HCT116 (cell line): ENCODE results near the gene IGFBP4. TPM values are rescaled to one million over a fixed set of nuclear protein-coding genes. Genes with fewer than 3 reads are reported as not detected.

Experiments used
- ATAC-seq: fragments of 200-7000 bp; cut with Tn5 transposase; 2 replicates; pipeline ENCODE4 v1.9.1; 2020; ENCODE audit warnings: mild to moderate bottlenecking, moderate library complexity
- BruUV-seq: library from RNA; stranded (reverse); fragments of 400-500 nt; replicated peaks from 2 replicates; lab custom pipeline; 2021; lab: Mats Ljungman, UMichigan
- CTCF ChIA-PET: fragments of 300-600 bp; sonication (Branson Sonifier 250); formaldehyde crosslinking; loops from one replicate; lab custom pipeline; 2021; ENCODE audit warnings: antibody characterized with exemption; lab: Charles Lee
- POLR2A ChIA-PET: fragments of 300-600, 350-600 bp; sonication (Branson Sonifier 250); formaldehyde crosslinking; loops from one replicate; lab custom pipeline; 2021; ENCODE audit warnings: antibody characterized with exemption; lab: Charles Lee
- RAD21 ChIA-PET, 2 experiments: fragments of 300-600 bp; sonication (Branson Sonifier 250); formaldehyde crosslinking; loops; one replicate each; lab custom pipeline; 2023; ENCODE audit warnings: low total read pairs in 2 of 2; ENCODE audit not compliant: uncharacterized antibody in 2 of 2, unreplicated experiment in 2 of 2, low non-redundant PET in 1 of 2; lab: Charles Lee
- DNase-seq: peaks from one replicate; pipeline ENCODE4 v3.0.0-alpha.2; 2010; ENCODE audit warnings: low read depth, low spot score
- H2AFZ ChIP-seq: fragments of 200-600 bp; shearing (Covaris generic), sonication (generic); 2 replicates; pipeline ENCODE4 v1.6.1; 2017; ENCODE audit warnings: low read depth, mixed run types, mixed read lengths, antibody characterized with exemption, low read length; ENCODE audit not compliant: poor library complexity, severe bottlenecking
- H3K27ac ChIP-seq: 2 replicates; pipeline ENCODE4 v1.5.1; 2012; ENCODE audit warnings: low read depth, low read length
- H3K27me3 ChIP-seq: fragments of 200-600 bp; sonication (generic); 2 replicates; pipeline ENCODE4 v1.6.1; 2016; ENCODE audit warnings: mixed run types, low read length, mixed read lengths; ENCODE audit not compliant: insufficient read depth
- H3K36me3 ChIP-seq, 2 experiments: fragments of 200-500 bp in 1 of 2; fragments of 200-600 bp in 1 of 2; sonication (Bioruptor generic) in 1 of 2; sonication (generic) in 1 of 2; 2 replicates each; pipeline versions ENCODE4 v1.5.1 to v1.6.1; 2014 to 2016; ENCODE audit warnings: low read length in 2 of 2, inconsistent platforms in 1 of 2, mixed read lengths in 1 of 2, mixed run types in 1 of 2; ENCODE audit not compliant: insufficient read depth in 2 of 2, control insufficient read depth in 1 of 2
- H3K4me1 ChIP-seq, 2 experiments: fragments of 200-600 bp in 1 of 2; sonication (generic) in 1 of 2; 2 replicates each; pipeline versions ENCODE4 v1.5.1 to v1.6.1; 2012 to 2017; ENCODE audit warnings: low read length in 2 of 2, inconsistent platforms in 1 of 2, mild to moderate bottlenecking in 1 of 2, mixed read lengths in 1 of 2, mixed run types in 1 of 2, moderate library complexity in 1 of 2; ENCODE audit not compliant: insufficient read depth in 2 of 2, control insufficient read depth in 1 of 2
- H3K4me2 ChIP-seq: fragments of 200-600 bp; sonication (generic); 2 replicates; pipeline ENCODE4 v1.6.1; 2017; ENCODE audit warnings: mixed run types, low read length, mixed read lengths
- H3K4me3 ChIP-seq, 2 experiments: fragments of 200-600 bp in 1 of 2; sonication (generic) in 1 of 2; replicated peaks in 1 of 2; 2 replicates each; pipeline ENCODE4 v1.5.1; 2011 to 2016; ENCODE audit warnings: low read length in 2 of 2, control low read depth in 1 of 2, low read depth in 1 of 2, mild to moderate bottlenecking in 1 of 2, mixed read lengths in 1 of 2, mixed run types in 1 of 2
- H3K79me2 ChIP-seq: fragments of 200-600 bp; sonication (generic); 2 replicates; pipeline ENCODE4 v1.6.1; 2017; ENCODE audit warnings: mild to moderate bottlenecking, mixed run types, low read length, moderate library complexity, mixed read lengths; ENCODE audit not compliant: insufficient read depth
- H3K9ac ChIP-seq: fragments of 200-600 bp; sonication (generic); 2 replicates; pipeline ENCODE4 v1.6.1; 2016; ENCODE audit warnings: low read length, mixed read lengths
- H3K9me2 ChIP-seq: fragments of 200-600 bp; sonication (generic), shearing (Covaris generic); 2 replicates; pipeline ENCODE4 v1.6.1; 2017; ENCODE audit warnings: mixed run types, mild to moderate bottlenecking, moderate library complexity; ENCODE audit not compliant: insufficient read depth
- H3K9me3 ChIP-seq, 2 experiments: fragments of 200-500 bp in 1 of 2; fragments of 200-600 bp in 1 of 2; sonication (Bioruptor generic) in 1 of 2; sonication (generic) in 1 of 2; 2 replicates each; pipeline ENCODE4 v1.6.1; 2014 to 2017; ENCODE audit warnings: low read length in 2 of 2, mixed read lengths in 2 of 2, inconsistent platforms in 1 of 2, low read depth in 1 of 2, mild to moderate bottlenecking in 1 of 2, mixed run types in 1 of 2, moderate library complexity in 1 of 2; ENCODE audit not compliant: control insufficient read depth in 1 of 2, insufficient read depth in 1 of 2
- H4K20me1 ChIP-seq: fragments of 200-600 bp; sonication (generic), shearing (Covaris generic); 2 replicates; pipeline ENCODE4 v1.6.1; 2017; ENCODE audit warnings: mixed run types, mild to moderate bottlenecking, moderate library complexity; ENCODE audit not compliant: insufficient read depth
- CBX3 ChIP-seq: IDR thresholded peaks from 2 replicates; pipeline ENCODE4 v1.6.1; 2012; ENCODE audit warnings: low read depth
- CEBPB ChIP-seq: IDR thresholded peaks from 2 replicates; pipeline ENCODE4 v1.6.1; 2012; ENCODE audit warnings: low read depth
- CTCF ChIP-seq, 3 experiments: fragments of 200-600 bp in 1 of 3; sonication (generic) in 1 of 3; IDR thresholded peaks in 2 of 3; conservative IDR thresholded peaks in 1 of 3; 2 replicates each; pipeline ENCODE4 v1.5.1; 2012 to 2017; ENCODE audit warnings: low read depth in 2 of 3, low read length in 2 of 3, antibody characterized with exemption in 1 of 3, borderline replicate concordance in 1 of 3, control low read depth in 1 of 3, mild to moderate bottlenecking in 1 of 3, mixed read lengths in 1 of 3, mixed run types in 1 of 3, moderate library complexity in 1 of 3; ENCODE audit not compliant: insufficient read depth in 1 of 3
- ELF1 ChIP-seq: IDR thresholded peaks from 2 replicates; pipeline ENCODE4 v1.6.1; 2012; ENCODE audit warnings: low read depth, borderline replicate concordance
- EZH2 ChIP-seq: fragments of 200-600 bp; sonication (generic); IDR thresholded peaks from 2 replicates; pipeline ENCODE4 v1.6.1; 2017; ENCODE audit warnings: antibody characterized with exemption, mixed run types
- EZH2phosphoT487 ChIP-seq: fragments of 200-600 bp; IDR thresholded peaks from 2 replicates; pipeline ENCODE4 v1.6.1; 2018; ENCODE audit warnings: antibody characterized with exemption, borderline replicate concordance
- JUND ChIP-seq: IDR thresholded peaks from 2 replicates; pipeline ENCODE4 v1.6.1; 2012
- POLR2A ChIP-seq: IDR thresholded peaks from 2 replicates; pipeline ENCODE4 v1.7.0; 2011; ENCODE audit warnings: borderline replicate concordance; ENCODE audit not compliant: insufficient read depth, insufficient read length; ENCODE audit errors: extremely low read depth
- RAD21 ChIP-seq: IDR thresholded peaks from 2 replicates; pipeline ENCODE4 v1.6.1; 2012; ENCODE audit warnings: low read depth, mild to moderate bottlenecking
- SIN3A ChIP-seq: IDR thresholded peaks from 2 replicates; pipeline ENCODE4 v1.6.1; 2012; ENCODE audit warnings: low read depth
- SP1 ChIP-seq: IDR thresholded peaks from 2 replicates; pipeline ENCODE4 v1.6.1; 2012; ENCODE audit warnings: low read depth
- SRF ChIP-seq: IDR thresholded peaks from 2 replicates; pipeline ENCODE4 v1.6.1; 2012; ENCODE audit warnings: low read depth
- TCF7L2 ChIP-seq: IDR thresholded peaks from 2 replicates; pipeline ENCODE4 v1.7.0; 2011; ENCODE audit warnings: borderline replicate concordance, inconsistent platforms; ENCODE audit not compliant: insufficient read depth, insufficient read length; ENCODE audit errors: extremely low read depth
- YY1 ChIP-seq: IDR thresholded peaks from 2 replicates; pipeline ENCODE4 v1.6.1; 2011; ENCODE audit warnings: low read length, low read depth, moderate library complexity, mild to moderate bottlenecking; ENCODE audit not compliant: insufficient replicate concordance; ENCODE audit errors: extremely low read depth
- ZBTB33 ChIP-seq: IDR thresholded peaks from 2 replicates; pipeline ENCODE4 v1.6.1; 2011; ENCODE audit warnings: mild to moderate bottlenecking, low read length, moderate library complexity; ENCODE audit not compliant: insufficient replicate concordance; ENCODE audit errors: extremely low read depth
- ZFX ChIP-seq: fragments of 450-650 bp; IDR thresholded peaks from 2 replicates; pipeline ENCODE4 v1.6.1; 2017
- ZNF274 ChIP-seq: fragments of 200-500 bp; sonication (Bioruptor generic); IDR thresholded peaks from 2 replicates; pipeline ENCODE4 v1.6.1; 2014; ENCODE audit warnings: mild to moderate bottlenecking, low read depth, low read length, inconsistent platforms
- intact Hi-C: fragments of 100-400 bp; cut with micrococcal nuclease; formaldehyde crosslinking; loops from 2 replicates; pipeline ENCODE4 v1.10.0; 2022
- total RNA-seq: library from RNA; stranded (reverse); gene quantifications from one replicate; pipeline ENCODE4 v1.2.1, GENCODE V29; 2021; ENCODE audit not compliant: unreplicated experiment

Gene IGFBP4
- total RNA-seq, 1 experiment from 2014 or later = 2.0 TPM

GRCh38 chr17:40445751-40446468, 2.7 kb downstream of the IGFBP4 start:
- TF ChIP-seq CEBPB (no peak), CTCF (IDR thresholded peaks at IDR 0.05 in 2 of 3, conservative IDR thresholded peaks at IDR 0.05 in 1 of 3; ENCODE audit: borderline replicate concordance in 1 of 3, insufficient read depth in 1 of 3, low read depth in 2 of 3, low read length in 2 of 3) (peak in 1 of 3 experiments; percentile 16; a peak in 1 of 6 replicates), SIN3A (no peak), EZH2phosphoT487 (no peak)
- no peak overlapping the region for H3K4me3 ChIP-seq
- intact Hi-C loops = no loop called here
- H3K4me2 ChIP-seq = no peak overlapping the region
- CTCF ChIA-PET = interaction anchor here (2.6 kb wide), 1 partner anchor 28 kb away, joined by 5 read pairs; the partner anchor contains the start of gene TOP2A
- ATAC-seq (no peak), DNase-seq (no peak)
- H3K9me3 ChIP-seq = no peaks in the 10 kb centered on the region
- no peaks in the 10 kb centered on the region for H3K79me2 ChIP-seq
- no peaks in the 10 kb centered on the region for H3K36me3 ChIP-seq
- H4K20me1 ChIP-seq = no peaks in the 10 kb centered on the region
- H2AFZ ChIP-seq = no peak overlapping the region
- RAD21 ChIA-PET = no interaction called here
- no TSS peak for BruUV-seq
- no peaks in the 10 kb centered on the region for H3K27me3 ChIP-seq
- H3K4me1 ChIP-seq = 0 out of 4 replicates have a peak, but pooled peaks cover 0 to 6% of the 10 kb centered on the region in 2 experiments
- no peak overlapping the region for H3K27ac ChIP-seq
- H3K9ac ChIP-seq = no peak overlapping the region
- H3K9me2 ChIP-seq = no peaks in the 10 kb centered on the region
- POLR2A ChIA-PET = no interaction called here

- H3K9ac ChIP-seq = no peak overlapping the region
- ATAC-seq = no peak
- no peaks in the 10 kb centered on the region for H3K79me2 ChIP-seq
- H2AFZ ChIP-seq = no peak overlapping the region
- no peak for DNase-seq
- H3K9me2 ChIP-seq = no peaks in the 10 kb centered on the region
- no peaks in the 10 kb centered on the region for H3K27me3 ChIP-seq
- TF ChIP-seq EZH2 = no peak
- TF ChIP-seq SRF = no peak
- no peak for TF ChIP-seq JUND
- TF ChIP-seq TCF7L2 = no peak
- TF ChIP-seq SP1 = no peak
- TF ChIP-seq ZFX = no peak
- TF ChIP-seq POLR2A = no peak
- no peak for TF ChIP-seq YY1
- no peak for TF ChIP-seq RAD21
- TF ChIP-seq CBX3 = no peak
- TF ChIP-seq ZBTB33 = no peak
- no peak for TF ChIP-seq ELF1
- TF ChIP-seq ZNF274 = no peak
- no peak overlapping the region for H3K4me3 ChIP-seq
- H3K4me1 ChIP-seq = peaks cover 0 to 8% of the 10 kb centered on the region in 2 experiments; a peak in 2 of 4 replicates
- H3K4me2 ChIP-seq = no peak overlapping the region
- RAD21 ChIA-PET = interaction anchor here in 1 of 2 experiments (0.5 kb wide), 1 partner anchor 29 kb away, joined by 8 read pairs; no protein-coding TSS in a partner anchor
- H3K27ac ChIP-seq = no peak overlapping the region
- CTCF ChIA-PET = interaction anchor here (1.0 to 2.6 kb wide), 5 partner anchors 9 to 87 kb away, joined by 3 to 7 read pairs (median 4); partner anchors contain the start of gene TOP2A
- no peaks in the 10 kb centered on the region for H4K20me1 ChIP-seq
- intact Hi-C loops = no loop called here
- no peaks in the 10 kb centered on the region for H3K36me3 ChIP-seq
- POLR2A ChIA-PET = no interaction called here
- H3K9me3 ChIP-seq = no peaks in the 10 kb centered on the region
- BruUV-seq = no TSS peak
Measured at GRCh38 chr17:40447148-40447644, 3.9 kb downstream of the IGFBP4 start.
